Measurements from ENCODE around the gene APBA2. TPM values are rescaled to one million over a fixed set of nuclear protein-coding genes. Genes with fewer than 3 reads are reported as not detected.

The APBA2 gene
- total and polyA plus RNA-seq, 11 donors = 0.16 to 1.3 (median 0.40) TPM; not detected in 2

DNA sequence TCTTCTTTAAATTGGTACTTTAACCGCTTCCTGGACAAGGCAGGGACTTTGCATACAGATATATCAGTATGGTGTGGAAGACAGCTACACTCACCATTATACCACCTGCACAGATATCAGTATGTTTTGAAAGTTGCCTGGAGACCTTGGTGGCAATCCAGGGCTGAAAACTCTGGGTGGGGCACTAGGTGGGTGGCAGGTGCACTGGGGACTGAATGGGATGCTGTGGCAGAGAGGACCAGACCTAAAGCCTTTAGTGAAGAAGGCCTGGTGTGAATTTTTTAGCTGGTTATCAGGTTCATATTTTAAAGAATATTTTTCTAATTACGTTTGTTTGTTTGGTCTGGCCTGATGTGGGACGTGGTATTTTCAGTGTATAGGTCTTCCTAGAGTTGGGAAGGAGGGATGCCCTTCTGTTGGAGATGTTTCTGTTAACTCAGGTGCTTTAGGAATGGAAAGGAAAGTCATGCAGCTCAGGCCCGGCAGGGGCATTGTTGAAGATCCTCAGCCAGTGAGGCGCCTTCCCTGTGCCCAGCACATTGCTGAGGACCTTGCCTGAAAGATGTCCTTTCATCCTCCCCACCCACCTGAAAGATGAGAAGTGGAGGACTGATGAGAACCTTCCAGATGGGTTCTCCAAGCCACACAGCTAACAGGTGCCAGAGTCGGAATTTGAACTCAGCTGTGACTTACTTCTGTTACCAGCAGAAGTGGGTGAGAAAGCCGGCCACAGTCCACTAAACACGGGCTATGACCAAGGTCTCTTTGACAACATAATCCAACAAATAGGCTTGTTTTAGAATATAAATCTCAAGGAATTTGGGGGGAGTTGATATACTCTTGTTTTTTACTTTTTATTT is 77.3 kb downstream of the APBA2 start:
- no peak for ATAC-seq
- 85 to 94% (median 88%) methylated on average over 8 of the region's 8 CpGs for WGBS, 4 donors

DNA sequence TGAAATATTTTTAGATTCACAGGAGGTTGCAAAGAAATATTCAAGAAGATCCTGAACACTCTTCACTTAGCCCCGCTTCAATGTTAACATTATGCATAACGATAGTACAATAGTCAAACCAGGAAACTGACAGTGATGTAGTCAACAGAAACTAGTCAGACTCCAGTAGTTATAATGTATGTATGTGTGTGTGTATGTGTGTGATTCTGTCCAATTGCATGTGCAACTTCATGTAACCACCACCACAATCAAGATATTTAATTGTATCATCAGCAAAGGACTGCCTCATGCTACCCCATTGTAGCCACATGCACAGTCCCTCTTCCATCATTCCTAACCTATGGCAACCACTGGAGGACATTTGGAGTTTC is 77.9 kb downstream of the APBA2 start:
- Histone ChIP-seq H3K9me3 (no peaks in the 10 kb centered on the region), H3K36me3 (no peaks in the 10 kb centered on the region), H3K4me3 (no peak overlapping the region), H3K27me3 (no peaks in the 10 kb centered on the region), H3K27ac (no peak overlapping the region), H3K4me1 (no peaks in the 10 kb centered on the region)
- DNase-seq = no peak
- intact Hi-C loops (cut with DNase I) = no loop called here
- WGBS, 4 donors = 91 to 95% (median 94%) methylated on average over 2 of the region's 2 CpGs
- TF ChIP-seq POLR2A (IDR thresholded peaks at IDR 0.05) = no peak
- TF ChIP-seq, protein P1, sequence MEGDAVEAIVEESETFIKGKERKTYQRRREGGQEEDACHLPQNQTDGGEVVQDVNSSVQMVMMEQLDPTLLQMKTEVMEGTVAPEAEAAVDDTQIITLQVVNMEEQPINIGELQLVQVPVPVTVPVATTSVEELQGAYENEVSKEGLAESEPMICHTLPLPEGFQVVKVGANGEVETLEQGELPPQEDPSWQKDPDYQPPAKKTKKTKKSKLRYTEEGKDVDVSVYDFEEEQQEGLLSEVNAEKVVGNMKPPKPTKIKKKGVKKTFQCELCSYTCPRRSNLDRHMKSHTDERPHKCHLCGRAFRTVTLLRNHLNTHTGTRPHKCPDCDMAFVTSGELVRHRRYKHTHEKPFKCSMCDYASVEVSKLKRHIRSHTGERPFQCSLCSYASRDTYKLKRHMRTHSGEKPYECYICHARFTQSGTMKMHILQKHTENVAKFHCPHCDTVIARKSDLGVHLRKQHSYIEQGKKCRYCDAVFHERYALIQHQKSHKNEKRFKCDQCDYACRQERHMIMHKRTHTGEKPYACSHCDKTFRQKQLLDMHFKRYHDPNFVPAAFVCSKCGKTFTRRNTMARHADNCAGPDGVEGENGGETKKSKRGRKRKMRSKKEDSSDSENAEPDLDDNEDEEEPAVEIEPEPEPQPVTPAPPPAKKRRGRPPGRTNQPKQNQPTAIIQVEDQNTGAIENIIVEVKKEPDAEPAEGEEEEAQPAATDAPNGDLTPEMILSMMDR (IDR thresholded peaks at IDR 0.05) = no peak
- ATAC-seq = no peak

More for the DNA sequence above, 77.3 kb downstream of the APBA2 start:
- Histone ChIP-seq H3K36me3 (no peaks in the 10 kb centered on the region), H3K4me1 (no peaks in the 10 kb centered on the region), H3K9me3 (no peaks in the 10 kb centered on the region), H3K27ac (no peak overlapping the region), H3K4me3 (no peak overlapping the region), H3K27me3 (no peaks in the 10 kb centered on the region)
- TF ChIP-seq POLR2A (IDR thresholded peaks at IDR 0.05) = no peak
- TF ChIP-seq, protein P1 (IDR thresholded peaks at IDR 0.05) = no peak
- DNase-seq = no peak
- intact Hi-C loops (cut with DNase I) = no loop called here

DNA sequence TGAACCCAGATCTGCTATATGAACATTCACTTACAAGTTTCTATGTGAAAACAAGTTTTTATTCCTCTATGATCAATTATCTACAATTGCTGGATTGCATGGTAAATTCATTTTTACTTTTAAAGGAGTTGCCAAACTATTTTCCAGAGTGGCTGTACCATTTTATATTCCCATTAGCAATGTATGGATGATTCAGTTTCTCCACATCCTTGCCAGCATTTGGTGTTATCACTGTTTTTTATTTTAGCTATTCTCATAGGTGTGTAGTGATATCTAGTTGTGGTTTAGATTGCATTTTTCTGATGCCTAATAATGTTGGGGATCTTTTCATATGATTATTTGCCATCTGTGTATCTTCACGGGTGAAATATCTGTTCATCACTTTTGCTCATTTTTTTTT is 78.3 kb downstream of the APBA2 start:
- intact Hi-C loops (cut with DNase I) = no loop called here
- TF ChIP-seq, protein P1 (IDR thresholded peaks at IDR 0.05) = no peak
- TF ChIP-seq POLR2A (IDR thresholded peaks at IDR 0.05) = no peak
- no peak overlapping the region for H3K27ac ChIP-seq
- no peak for DNase-seq
- ATAC-seq = no peak
- H3K27me3 ChIP-seq = peaks cover 0 to 2% (median 0%) of the 10 kb centered on the region in 9 donors
- no peaks in the 10 kb centered on the region for H3K4me1 ChIP-seq
- no peak overlapping the region for H3K4me3 ChIP-seq
- no peaks in the 10 kb centered on the region for H3K9me3 ChIP-seq
- 88 to 98% (median 94%) methylated on average over 1 of the region's 1 CpG for WGBS, 4 donors
- no peaks in the 10 kb centered on the region for H3K36me3 ChIP-seq

DNA sequence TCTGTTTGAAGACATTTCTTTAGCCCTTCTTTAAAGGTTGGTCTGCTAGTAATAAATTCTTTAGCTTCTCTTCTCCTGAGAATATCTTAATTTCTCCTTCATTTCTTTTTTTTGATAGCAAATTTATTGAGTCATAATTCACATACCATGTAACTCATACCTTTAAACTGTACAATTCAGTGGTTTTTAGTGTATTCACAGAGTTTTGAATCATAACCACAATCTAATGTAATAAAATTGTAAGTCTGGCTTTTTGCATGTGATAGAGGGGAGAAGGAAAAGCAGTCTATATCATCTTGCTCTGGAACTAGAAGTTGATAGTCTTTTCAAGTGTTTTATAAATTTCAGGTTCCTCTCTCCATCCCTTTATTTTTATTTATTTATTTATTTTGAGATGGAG is 81.3 kb downstream of the APBA2 start:
- H3K36me3 ChIP-seq = no peaks in the 10 kb centered on the region
- H3K27me3 ChIP-seq = peaks cover 0 to 10% (median 0%) of the 10 kb centered on the region in 9 donors
- no peak for DNase-seq
- no peak for TF ChIP-seq POLR2A (IDR thresholded peaks at IDR 0.05)
- TF ChIP-seq, protein P1 (IDR thresholded peaks at IDR 0.05) = no peak
- H3K9me3 ChIP-seq = no peaks in the 10 kb centered on the region
- no peaks in the 10 kb centered on the region for H3K4me1 ChIP-seq
- no peak for ATAC-seq
- no peak overlapping the region for H3K27ac ChIP-seq
- H3K4me3 ChIP-seq = no peak overlapping the region
- intact Hi-C loops (cut with DNase I) = no loop called here

Data from heart left ventricle (tissue), 16 donors.